ENCODE data around the gene C9. TPM values are rescaled to one million over a fixed set of nuclear protein-coding genes. Genes with fewer than 3 reads are reported as not detected.

C9 gene
- total and polyA plus RNA-seq, 2 donors (not counting 1 experiment from before 2014, with no cell fraction given): not detected

DNA sequence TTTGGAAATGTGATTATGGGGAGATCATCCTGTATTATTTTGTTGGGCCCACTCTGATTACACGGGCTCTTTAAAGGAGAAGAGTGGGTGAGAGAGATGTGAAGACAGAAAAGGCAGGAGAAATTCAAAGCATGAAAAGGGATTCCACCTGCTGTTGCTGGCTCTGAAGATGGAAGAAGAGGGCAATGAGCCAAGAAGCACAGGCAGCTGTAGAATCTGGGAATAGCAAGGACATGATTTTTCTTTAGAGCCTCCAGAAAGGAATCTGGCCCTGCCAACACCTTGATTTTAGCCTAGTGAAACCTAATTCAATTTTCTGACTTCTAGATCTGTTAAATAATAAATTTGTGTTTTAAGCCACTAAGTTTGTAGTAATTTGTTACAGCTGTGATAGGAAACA, 11.3 kb downstream of the C9 start:
- ATAC-seq (ENCODE audit: low read depth) (no peak), DNase-seq (no peak)
- H3K36me3 ChIP-seq (replicated peaks in 1 of 2; ENCODE audit: control extremely low read depth in 1 of 2, control insufficient read depth in 1 of 2, extremely low read depth in 1 of 2, insufficient read depth in 2 of 2, low read length in 1 of 2): no peaks in the 10 kb centered on the region
- no peak overlapping the region for H3K4me2 ChIP-seq (replicated peaks; ENCODE audit: low read depth, low read length, poor library complexity, severe bottlenecking)
- H3K9ac ChIP-seq (ENCODE audit: low read length): no peak overlapping the region
- H3K4me1 Mint-ChIP-seq: peaks cover 2% of the 10 kb centered on the region
- H3K9me3 ChIP-seq (ENCODE audit: control extremely low read depth in 1 of 3, control insufficient read depth in 2 of 3, insufficient read depth in 1 of 3, low read length in 2 of 3): peaks cover 0 to 8% (median 8%) of the 10 kb centered on the region in 3 donors
- ChIA-PET POLR2A (no interaction called here), CTCF (no interaction called here)
- H2AFZ ChIP-seq (ENCODE audit: insufficient read depth, low read depth, low read length, poor library complexity, severe bottlenecking): no peak overlapping the region
- H3K27ac Mint-ChIP-seq: no peak overlapping the region
- H3K27me3 ChIP-seq (replicated peaks in 1 of 4; ENCODE audit: control extremely low read depth in 1 of 4, control insufficient read depth in 3 of 4, insufficient read depth in 4 of 4, low read length in 3 of 4): no peaks in the 10 kb centered on the region
- no peaks in the 10 kb centered on the region for H3K27me3 Mint-ChIP-seq
- intact Hi-C loops (cut with micrococcal nuclease): no loop called here
- no peaks in the 10 kb centered on the region for H3K4me1 ChIP-seq (ENCODE audit: control insufficient read depth in 2 of 2, insufficient read depth in 2 of 2, low read length in 2 of 2)
- H3K79me2 ChIP-seq (ENCODE audit: control insufficient read depth, insufficient read depth, low read length): no peaks in the 10 kb centered on the region
- no peaks in the 10 kb centered on the region for H4K20me1 ChIP-seq (ENCODE audit: control insufficient read depth, insufficient read depth, low read length, poor library complexity, severe bottlenecking)
- no peak overlapping the region for H3K4me3 Mint-ChIP-seq
- TF ChIP-seq, protein P1, sequence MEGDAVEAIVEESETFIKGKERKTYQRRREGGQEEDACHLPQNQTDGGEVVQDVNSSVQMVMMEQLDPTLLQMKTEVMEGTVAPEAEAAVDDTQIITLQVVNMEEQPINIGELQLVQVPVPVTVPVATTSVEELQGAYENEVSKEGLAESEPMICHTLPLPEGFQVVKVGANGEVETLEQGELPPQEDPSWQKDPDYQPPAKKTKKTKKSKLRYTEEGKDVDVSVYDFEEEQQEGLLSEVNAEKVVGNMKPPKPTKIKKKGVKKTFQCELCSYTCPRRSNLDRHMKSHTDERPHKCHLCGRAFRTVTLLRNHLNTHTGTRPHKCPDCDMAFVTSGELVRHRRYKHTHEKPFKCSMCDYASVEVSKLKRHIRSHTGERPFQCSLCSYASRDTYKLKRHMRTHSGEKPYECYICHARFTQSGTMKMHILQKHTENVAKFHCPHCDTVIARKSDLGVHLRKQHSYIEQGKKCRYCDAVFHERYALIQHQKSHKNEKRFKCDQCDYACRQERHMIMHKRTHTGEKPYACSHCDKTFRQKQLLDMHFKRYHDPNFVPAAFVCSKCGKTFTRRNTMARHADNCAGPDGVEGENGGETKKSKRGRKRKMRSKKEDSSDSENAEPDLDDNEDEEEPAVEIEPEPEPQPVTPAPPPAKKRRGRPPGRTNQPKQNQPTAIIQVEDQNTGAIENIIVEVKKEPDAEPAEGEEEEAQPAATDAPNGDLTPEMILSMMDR (IDR thresholded peaks at IDR 0.05): no peak
- no peak for TF ChIP-seq EZH2 (IDR thresholded peaks at IDR 0.05; ENCODE audit: borderline replicate concordance, insufficient read depth, low read depth, low read length, poor library complexity, severe bottlenecking)
- H3K27ac ChIP-seq (ENCODE audit: low read length in 2 of 2): no peak overlapping the region
- peaks cover 8% of the 10 kb centered on the region for H3K9me3 Mint-ChIP-seq (ENCODE audit: insufficient read depth)
- WGBS (ENCODE audit: insufficient coverage): 86% methylated on average over 1 of the region's 1 CpG
- H3K4me3 ChIP-seq (ENCODE audit: control extremely low read depth in 1 of 5, extremely low read depth in 1 of 5, insufficient read depth in 1 of 5, low read depth in 2 of 5, low read length in 4 of 5): no peak overlapping the region

DNA sequence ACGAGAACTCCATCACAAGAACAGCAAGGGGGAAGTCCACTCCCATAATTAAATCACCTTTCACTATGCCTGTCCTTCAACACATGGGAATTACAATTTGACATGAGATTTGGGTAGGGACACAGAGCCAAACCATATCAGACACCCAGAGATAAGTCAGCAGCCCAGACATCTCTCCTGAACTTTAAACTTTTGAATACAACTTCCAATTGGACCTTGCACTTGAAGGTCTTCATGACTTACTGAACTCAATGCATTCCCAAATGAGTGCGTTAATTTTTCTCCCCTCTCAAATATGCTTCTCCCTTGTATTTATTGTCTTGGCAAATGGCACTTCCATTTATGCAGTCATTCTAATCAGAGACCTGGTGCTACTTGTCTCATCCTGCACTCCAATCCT, 12.1 kb downstream of the C9 start:
- intact Hi-C loops (cut with micrococcal nuclease): no loop called here
- Mint-ChIP-seq H3K27me3 (no peaks in the 10 kb centered on the region), H3K9me3 (ENCODE audit: insufficient read depth) (peaks cover 8% of the 10 kb centered on the region), H3K4me3 (no peak overlapping the region), H3K4me1 (peaks cover 2% of the 10 kb centered on the region), H3K27ac (no peak overlapping the region)
- Histone ChIP-seq H4K20me1 (ENCODE audit: control insufficient read depth, insufficient read depth, low read length, poor library complexity, severe bottlenecking) (no peaks in the 10 kb centered on the region), H3K4me3 (ENCODE audit: control extremely low read depth in 1 of 5, extremely low read depth in 1 of 5, insufficient read depth in 1 of 5, low read depth in 2 of 5, low read length in 4 of 5) (no peak overlapping the region), H3K9me3 (ENCODE audit: control extremely low read depth in 1 of 3, control insufficient read depth in 2 of 3, insufficient read depth in 1 of 3, low read length in 2 of 3) (peaks cover 0 to 8% (median 8%) of the 10 kb centered on the region in 3 donors), H3K79me2 (ENCODE audit: control insufficient read depth, insufficient read depth, low read length) (no peaks in the 10 kb centered on the region), H3K9ac (ENCODE audit: low read length) (no peak overlapping the region), H2AFZ (ENCODE audit: insufficient read depth, low read depth, low read length, poor library complexity, severe bottlenecking) (no peak overlapping the region), H3K4me1 (ENCODE audit: control insufficient read depth in 2 of 2, insufficient read depth in 2 of 2, low read length in 2 of 2) (no peaks in the 10 kb centered on the region), H3K36me3 (replicated peaks in 1 of 2; ENCODE audit: control extremely low read depth in 1 of 2, control insufficient read depth in 1 of 2, extremely low read depth in 1 of 2, insufficient read depth in 2 of 2, low read length in 1 of 2) (no peaks in the 10 kb centered on the region), H3K27ac (ENCODE audit: low read length in 2 of 2) (no peak overlapping the region), H3K4me2 (replicated peaks; ENCODE audit: low read depth, low read length, poor library complexity, severe bottlenecking) (no peak overlapping the region), H3K27me3 (replicated peaks in 1 of 4; ENCODE audit: control extremely low read depth in 1 of 4, control insufficient read depth in 3 of 4, insufficient read depth in 4 of 4, low read length in 3 of 4) (no peaks in the 10 kb centered on the region)
- CTCF ChIA-PET: no interaction called here
- POLR2A ChIA-PET: no interaction called here
- DNase-seq (no peak), ATAC-seq (ENCODE audit: low read depth) (no peak)
- no peak for TF ChIP-seq EZH2 (IDR thresholded peaks at IDR 0.05; ENCODE audit: borderline replicate concordance, insufficient read depth, low read depth, low read length, poor library complexity, severe bottlenecking)
- TF ChIP-seq, protein P1 (IDR thresholded peaks at IDR 0.05): no peak
- 100% methylated on average over 1 of the region's 2 CpGs for WGBS (ENCODE audit: insufficient coverage)
